Measurements from ENCODE around the gene UBE2J2. TPM values are rescaled to one million over a fixed set of nuclear protein-coding genes. Genes with fewer than 3 reads are reported as not detected.

UBE2J2 gene
- polyA plus RNA-seq, 1 donor from 2014 or later: 79.7 TPM

DNA sequence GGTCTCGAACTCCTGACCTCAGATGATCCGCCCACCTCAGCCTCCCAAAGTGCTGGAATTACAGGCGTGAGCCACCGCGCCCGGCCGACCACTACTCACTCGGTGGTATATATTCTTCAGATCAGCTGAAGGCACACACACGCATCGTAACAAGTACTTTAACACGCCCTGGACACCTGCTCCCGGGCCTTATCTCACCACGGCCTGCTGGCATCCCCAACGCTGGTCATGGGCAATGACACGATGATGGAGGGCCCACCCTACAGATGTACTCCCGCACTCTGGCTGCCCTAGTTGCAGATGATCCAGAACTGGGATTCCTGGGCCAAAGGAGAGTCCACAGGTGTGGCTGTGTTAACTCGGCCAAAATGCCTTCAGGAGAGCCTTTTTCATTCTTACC, 11.6 kb downstream of the UBE2J2 start:
- Histone ChIP-seq H3K27ac (ENCODE audit: low read length) (no peak overlapping the region), H2AFZ (ENCODE audit: low read depth, low read length) (no peak overlapping the region), H3K4me3 (ENCODE audit: low read length) (no peak overlapping the region), H3K9ac (ENCODE audit: low read length) (no peak overlapping the region), H3K9me3 (ENCODE audit: low read length) (no peaks in the 10 kb centered on the region), H4K20me1 (ENCODE audit: insufficient read depth) (no peaks in the 10 kb centered on the region), H3K4me2 (ENCODE audit: low read length) (no peak overlapping the region), H3K36me3 (ENCODE audit: insufficient read depth, low read length) (no peaks in the 10 kb centered on the region), H3K9me2 (ENCODE audit: insufficient read depth, low read length) (no peaks in the 10 kb centered on the region), H3F3A (ENCODE audit: insufficient read depth, low read length, poor library complexity, severe bottlenecking) (no peaks in the 10 kb centered on the region), H3K79me2 (replicated peaks; ENCODE audit: insufficient read depth, low read length) (no peaks in the 10 kb centered on the region), H3K27me3 (ENCODE audit: insufficient read depth, low read depth, low read length) (no peaks in the 10 kb centered on the region)
- TF ChIP-seq POLR2AphosphoS5 (IDR thresholded peaks at IDR 0.05) (no peak), SMC3 (conservative IDR thresholded peaks at IDR 0.05; ENCODE audit: poor library complexity) (no peak), EZH2 (IDR thresholded peaks at IDR 0.05; ENCODE audit: borderline replicate concordance, insufficient read depth, low read length, poor library complexity, severe bottlenecking) (no peak), MXI1 (conservative IDR thresholded peaks at IDR 0.05; ENCODE audit: poor library complexity, severe bottlenecking) (no peak), TAF1 (IDR thresholded peaks at IDR 0.05; ENCODE audit: low read depth) (no peak), EP300 (conservative IDR thresholded peaks at IDR 0.05; ENCODE audit: poor library complexity, severe bottlenecking) (no peak), CTCF (IDR thresholded peaks at IDR 0.05; ENCODE audit: poor library complexity, severe bottlenecking) (no peak), RAD21 (conservative IDR thresholded peaks at IDR 0.05) (no peak)
- TF ChIP-seq, protein P1, sequence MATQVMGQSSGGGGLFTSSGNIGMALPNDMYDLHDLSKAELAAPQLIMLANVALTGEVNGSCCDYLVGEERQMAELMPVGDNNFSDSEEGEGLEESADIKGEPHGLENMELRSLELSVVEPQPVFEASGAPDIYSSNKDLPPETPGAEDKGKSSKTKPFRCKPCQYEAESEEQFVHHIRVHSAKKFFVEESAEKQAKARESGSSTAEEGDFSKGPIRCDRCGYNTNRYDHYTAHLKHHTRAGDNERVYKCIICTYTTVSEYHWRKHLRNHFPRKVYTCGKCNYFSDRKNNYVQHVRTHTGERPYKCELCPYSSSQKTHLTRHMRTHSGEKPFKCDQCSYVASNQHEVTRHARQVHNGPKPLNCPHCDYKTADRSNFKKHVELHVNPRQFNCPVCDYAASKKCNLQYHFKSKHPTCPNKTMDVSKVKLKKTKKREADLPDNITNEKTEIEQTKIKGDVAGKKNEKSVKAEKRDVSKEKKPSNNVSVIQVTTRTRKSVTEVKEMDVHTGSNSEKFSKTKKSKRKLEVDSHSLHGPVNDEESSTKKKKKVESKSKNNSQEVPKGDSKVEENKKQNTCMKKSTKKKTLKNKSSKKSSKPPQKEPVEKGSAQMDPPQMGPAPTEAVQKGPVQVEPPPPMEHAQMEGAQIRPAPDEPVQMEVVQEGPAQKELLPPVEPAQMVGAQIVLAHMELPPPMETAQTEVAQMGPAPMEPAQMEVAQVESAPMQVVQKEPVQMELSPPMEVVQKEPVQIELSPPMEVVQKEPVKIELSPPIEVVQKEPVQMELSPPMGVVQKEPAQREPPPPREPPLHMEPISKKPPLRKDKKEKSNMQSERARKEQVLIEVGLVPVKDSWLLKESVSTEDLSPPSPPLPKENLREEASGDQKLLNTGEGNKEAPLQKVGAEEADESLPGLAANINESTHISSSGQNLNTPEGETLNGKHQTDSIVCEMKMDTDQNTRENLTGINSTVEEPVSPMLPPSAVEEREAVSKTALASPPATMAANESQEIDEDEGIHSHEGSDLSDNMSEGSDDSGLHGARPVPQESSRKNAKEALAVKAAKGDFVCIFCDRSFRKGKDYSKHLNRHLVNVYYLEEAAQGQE (IDR thresholded peaks at IDR 0.05; ENCODE audit: borderline replicate concordance): no peak

GRCh38 chr1:1260843-1261560, 12.7 kb downstream of the UBE2J2 start:
- Histone ChIP-seq H3K9me2 (ENCODE audit: insufficient read depth, low read length) (no peaks in the 10 kb centered on the region), H3K79me2 (replicated peaks; ENCODE audit: insufficient read depth, low read length) (no peaks in the 10 kb centered on the region), H3K4me2 (ENCODE audit: low read length) (no peak overlapping the region), H3K27me3 (ENCODE audit: insufficient read depth, low read depth, low read length) (no peaks in the 10 kb centered on the region), H3K9me3 (ENCODE audit: low read length) (no peaks in the 10 kb centered on the region), H3K9ac (ENCODE audit: low read length) (no peak overlapping the region), H3K27ac (ENCODE audit: low read length) (no peak overlapping the region), H4K20me1 (ENCODE audit: insufficient read depth) (no peaks in the 10 kb centered on the region), H2AFZ (ENCODE audit: low read depth, low read length) (no peak overlapping the region), H3K36me3 (ENCODE audit: insufficient read depth, low read length) (no peaks in the 10 kb centered on the region), H3K4me3 (ENCODE audit: low read length) (no peak overlapping the region), H3F3A (ENCODE audit: insufficient read depth, low read length, poor library complexity, severe bottlenecking) (no peaks in the 10 kb centered on the region)
- TF ChIP-seq EZH2 (IDR thresholded peaks at IDR 0.05; ENCODE audit: borderline replicate concordance, insufficient read depth, low read length, poor library complexity, severe bottlenecking) (no peak), TAF1 (IDR thresholded peaks at IDR 0.05; ENCODE audit: low read depth) (no peak), RAD21 (conservative IDR thresholded peaks at IDR 0.05) (no peak), MXI1 (conservative IDR thresholded peaks at IDR 0.05; ENCODE audit: poor library complexity, severe bottlenecking) (no peak), CTCF (IDR thresholded peaks at IDR 0.05; ENCODE audit: poor library complexity, severe bottlenecking) (no peak), EP300 (conservative IDR thresholded peaks at IDR 0.05; ENCODE audit: poor library complexity, severe bottlenecking) (no peak), SMC3 (conservative IDR thresholded peaks at IDR 0.05; ENCODE audit: poor library complexity) (no peak), POLR2AphosphoS5 (IDR thresholded peaks at IDR 0.05) (no peak)
- TF ChIP-seq, protein P1 (IDR thresholded peaks at IDR 0.05; ENCODE audit: borderline replicate concordance): no peak

Data from neural cell (in vitro differentiated cells).